Mucosa of rectum (tissue), 2 donors: Measurements from ENCODE around the gene OR7G2.

Source experiments
- H3K27ac ChIP-seq, 2 donors: one replicate each; pipeline ENCODE4 v1.7.0; 2013; ENCODE audit warnings: inconsistent platforms in 2 of 2, low read depth in 2 of 2, low read length in 2 of 2
- H3K27me3 ChIP-seq, 2 donors: one replicate each; pipeline ENCODE4 v1.7.0; 2013; ENCODE audit warnings: low read length in 2 of 2; ENCODE audit not compliant: control insufficient read depth in 2 of 2, insufficient read depth in 2 of 2
- H3K36me3 ChIP-seq, 2 donors: one replicate each; pipeline ENCODE4 v1.7.0; 2013; ENCODE audit warnings: low read length in 2 of 2; ENCODE audit not compliant: control insufficient read depth in 2 of 2, insufficient read depth in 2 of 2
- H3K4me1 ChIP-seq, 2 donors: one replicate each; pipeline ENCODE4 v1.7.0; 2013; ENCODE audit warnings: low read length in 2 of 2, mild to moderate bottlenecking in 1 of 2; ENCODE audit not compliant: control insufficient read depth in 2 of 2, insufficient read depth in 2 of 2
- H3K4me3 ChIP-seq, 2 donors: one replicate each; pipeline ENCODE4 v1.7.0; 2013; ENCODE audit warnings: low read length in 2 of 2
- H3K9ac ChIP-seq, 2 donors: one replicate each; pipeline ENCODE4 v1.7.0; 2013; ENCODE audit warnings: low read length in 2 of 2, low read depth in 1 of 2, mild to moderate bottlenecking in 1 of 2
- H3K9me3 ChIP-seq, 2 donors: one replicate each; pipeline ENCODE4 v1.7.0; 2013; ENCODE audit warnings: low read length in 2 of 2; ENCODE audit not compliant: control insufficient read depth in 2 of 2
- donor health status: healthy.
- donor health status: Normal muscosa, but diverticular disease.

The OR7G2 gene

DNA sequence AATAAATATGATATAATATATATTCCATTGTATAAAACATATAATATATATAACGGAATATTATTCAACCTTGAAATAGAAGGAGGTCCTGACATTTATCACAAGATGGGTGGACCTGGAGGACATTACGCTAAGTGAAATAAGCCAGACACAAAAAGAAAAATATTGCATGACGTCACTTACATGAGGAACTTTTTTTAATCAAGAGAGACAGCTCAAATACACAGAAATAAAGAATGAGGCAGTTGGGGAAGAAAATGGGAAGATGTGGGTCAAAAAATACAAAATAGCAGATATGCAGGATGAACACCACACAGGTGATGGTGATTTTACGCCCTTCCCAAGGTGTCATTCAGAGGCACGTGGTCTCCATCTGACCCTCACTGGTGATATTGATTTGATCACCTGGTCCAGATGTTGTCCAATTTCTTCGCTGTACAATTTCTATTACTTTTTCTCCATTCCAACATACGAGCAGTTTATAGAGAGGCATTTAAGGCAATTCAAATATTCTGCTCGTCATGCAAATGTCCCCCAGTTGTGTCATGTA, 32.4 kb upstream of the OR7G2 start:
- Histone ChIP-seq H3K36me3 (no peaks in the 10 kb centered on the region), H3K27me3 (no peaks in the 10 kb centered on the region), H3K4me1 (peaks cover 9 to 11% of the 10 kb centered on the region in 2 donors), H3K9me3 (no peaks in the 10 kb centered on the region), H3K27ac (peak overlapping the region in 1 of 2 donors; percentile 82), H3K9ac (peak overlapping the region; percentile 91 to 96), H3K4me3 (peak overlapping the region; percentile 99)

- Histone ChIP-seq H3K27ac (no peak overlapping the region), H3K9ac (no peak overlapping the region), H3K9me3 (no peaks in the 10 kb centered on the region), H3K4me1 (no peaks in the 10 kb centered on the region), H3K4me3 (no peak overlapping the region), H3K27me3 (no peaks in the 10 kb centered on the region), H3K36me3 (no peaks in the 10 kb centered on the region)
These were observed 25.1 kb upstream of the OR7G2 start for GRCh38 chr19:9132422-9132821.

GRCh38 chr19:9130965-9131364, 23.7 kb upstream of the OR7G2 start:
- no peaks in the 10 kb centered on the region for H3K4me1 ChIP-seq
- no peaks in the 10 kb centered on the region for H3K9me3 ChIP-seq
- H3K27ac ChIP-seq = no peak overlapping the region
- no peak overlapping the region for H3K9ac ChIP-seq
- no peaks in the 10 kb centered on the region for H3K36me3 ChIP-seq
- H3K4me3 ChIP-seq = no peak overlapping the region
- peaks cover 0 to 4% of the 10 kb centered on the region in 2 donors for H3K27me3 ChIP-seq

DNA sequence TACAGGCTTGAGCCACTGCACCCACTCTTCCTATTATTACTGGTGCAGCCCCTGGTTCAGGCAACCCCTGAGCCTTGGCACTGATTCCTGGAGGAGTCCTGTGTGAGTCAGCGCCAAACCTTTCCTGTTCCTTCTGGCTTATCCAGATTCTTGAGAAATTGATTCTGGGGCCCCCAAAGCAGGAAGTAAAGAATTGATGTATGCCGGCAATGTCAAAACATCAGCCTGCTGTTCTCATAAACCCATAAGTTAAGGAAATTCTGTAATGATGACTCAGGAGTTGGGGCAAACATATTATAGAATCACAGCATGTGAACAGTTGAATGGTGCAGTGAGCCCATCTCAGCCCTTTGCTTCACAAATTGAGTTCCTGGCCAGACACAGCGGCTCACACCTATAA, 20.9 kb upstream of the OR7G2 start:
- Histone ChIP-seq H3K4me1 (no peaks in the 10 kb centered on the region), H3K27ac (no peak overlapping the region), H3K9me3 (no peaks in the 10 kb centered on the region), H3K9ac (no peak overlapping the region), H3K36me3 (no peaks in the 10 kb centered on the region), H3K4me3 (no peak overlapping the region), H3K27me3 (peaks cover 0 to 4% of the 10 kb centered on the region in 2 donors)

- no peak within 1 kb of the TSS for H3K4me3 ChIP-seq
- H3K9ac ChIP-seq = no peak within 1 kb of the TSS
- H3K4me1 ChIP-seq = no peaks in the 10 kb centered on the region
- no peaks in the 10 kb centered on the region for H3K36me3 ChIP-seq
- H3K9me3 ChIP-seq = no peaks in the 10 kb centered on the region
- peaks cover 0 to 4% of the 10 kb centered on the region in 2 donors for H3K27me3 ChIP-seq
- no peak within 1 kb of the TSS for H3K27ac ChIP-seq
These were observed 19.7 kb upstream of the OR7G2 start, which contains the start of gene OR7G3 for GRCh38 chr19:9126900-9127405. Gene OR7G3 (minus strand): TSS chr19:9126950. CDS start chr19:9126950, 0 bp downstream.

GRCh38 chr19:9116547-9116946, 9.3 kb upstream of the OR7G2 start:
- no peak overlapping the region for H3K27ac ChIP-seq
- no peak overlapping the region for H3K9ac ChIP-seq
- no peak overlapping the region for H3K4me3 ChIP-seq
- H3K4me1 ChIP-seq = no peaks in the 10 kb centered on the region
- H3K36me3 ChIP-seq = no peaks in the 10 kb centered on the region
- H3K9me3 ChIP-seq = no peaks in the 10 kb centered on the region
- H3K27me3 ChIP-seq = no peaks in the 10 kb centered on the region

- H3K4me3 ChIP-seq = no peak within 1 kb of the TSS
These were observed 8.1 kb upstream of the OR7G2 start, which contains the start of gene OR7G1 for GRCh38 chr19:9115307-9115813. Gene OR7G1 (minus strand): TSS chr19:9115763. CDS start chr19:9115763, 0 bp downstream.

GRCh38 chr19:9109959-9110358, 2.7 kb upstream of the OR7G2 start:
- Histone ChIP-seq H3K4me1 (no peaks in the 10 kb centered on the region), H3K9me3 (no peaks in the 10 kb centered on the region), H3K27me3 (peaks cover 0 to 2% of the 10 kb centered on the region in 2 donors), H3K36me3 (no peaks in the 10 kb centered on the region), H3K9ac (no peak overlapping the region), H3K27ac (no peak overlapping the region), H3K4me3 (no peak overlapping the region)

More at GRCh38 chr19:9115307-9115813, 8.1 kb upstream of the OR7G2 start, which contains the start of gene OR7G1:
- Histone ChIP-seq H3K36me3 (no peaks in the 10 kb centered on the region), H3K4me1 (no peaks in the 10 kb centered on the region), H3K9ac (no peak within 1 kb of the TSS), H3K27ac (no peak within 1 kb of the TSS), H3K9me3 (no peaks in the 10 kb centered on the region), H3K27me3 (no peaks in the 10 kb centered on the region)

GRCh38 chr19:9086761-9087160, 20.5 kb downstream of the OR7G2 start, which contains the start of gene OR1M1:
Gene OR1M1 (plus strand): TSS chr19:9087061. CDS start chr19:9093245, 6,184 bp downstream.
- Histone ChIP-seq H3K36me3 (no peaks in the 10 kb centered on the region), H3K4me1 (no peaks in the 10 kb centered on the region), H3K4me3 (no peak within 1 kb of the TSS), H3K9me3 (no peaks in the 10 kb centered on the region), H3K27ac (no peak within 1 kb of the TSS), H3K27me3 (no peaks in the 10 kb centered on the region), H3K9ac (no peak within 1 kb of the TSS)

- no peak overlapping the region for H3K4me3 ChIP-seq
These were observed 28.6 kb downstream of the OR7G2 start for GRCh38 chr19:9078651-9079050.

More at GRCh38 chr19:9078651-9079050, 28.6 kb downstream of the OR7G2 start:
- Histone ChIP-seq H3K36me3 (no peaks in the 10 kb centered on the region), H3K4me1 (no peaks in the 10 kb centered on the region), H3K27me3 (no peaks in the 10 kb centered on the region), H3K9ac (no peak overlapping the region), H3K27ac (no peak overlapping the region), H3K9me3 (no peaks in the 10 kb centered on the region)
